Suprapubic skin (tissue), 4 donors: Measurements from ENCODE around the gene SBNO2. TPM values are rescaled to one million over a fixed set of nuclear protein-coding genes. Genes with fewer than 3 reads are reported as not detected.

ENCODE experiments used
- DNase-seq, 2 donors: peaks; one replicate each; pipeline ENCODE4 v3.0.0-alpha.2; 2019; ENCODE audit warnings: low spot score in 2 of 2
- H3K27ac ChIP-seq: fragments of 200-600 bp; sonication (generic); one replicate; pipeline ENCODE4 v1.5.1; 2019
- H3K27me3 ChIP-seq: fragments of 200-600 bp; sonication (generic); one replicate; pipeline ENCODE4 v1.5.1; 2019
- H3K36me3 ChIP-seq: fragments of 200-600 bp; sonication (generic); one replicate; pipeline ENCODE4 v1.5.1; 2019
- H3K4me1 ChIP-seq: fragments of 200-600 bp; sonication (generic); one replicate; pipeline ENCODE4 v1.5.1; 2019
- H3K4me3 ChIP-seq: fragments of 200-600 bp; sonication (generic); one replicate; pipeline ENCODE4 v1.5.1; 2019; ENCODE audit warnings: mild to moderate bottlenecking
- H3K9me3 ChIP-seq: fragments of 200-600 bp; sonication (generic); one replicate; pipeline ENCODE4 v1.5.1; 2019
- EP300 ChIP-seq: sonication (generic); formaldehyde crosslinking; IDR thresholded peaks from one replicate; pipeline ENCODE4 v1.6.1; 2017; ENCODE audit warnings: antibody characterized with exemption
- POLR2A ChIP-seq, 2 donors: fragments of 450-650 bp; IDR thresholded peaks; one replicate each; pipeline ENCODE4 v1.6.1; 2017; ENCODE audit warnings: antibody characterized with exemption in 2 of 2, mild to moderate bottlenecking in 2 of 2, moderate library complexity in 2 of 2
- POLR2AphosphoS5 ChIP-seq, 3 donors: sonication (generic); formaldehyde crosslinking; IDR thresholded peaks; one replicate each; pipeline ENCODE4 v1.6.1; 2017; ENCODE audit warnings: antibody characterized with exemption in 3 of 3
- WGBS: methylation state at CpG from one replicate; pipeline ENCODE4 v1.1.5; 2018; 5-methylcytosine and 5-hydroxymethylcytosine counted together
- total RNA-seq, 4 donors: library from RNA; depleted of rRNA; stranded (reverse); fragments of >200 nt; gene quantifications; one replicate each; pipeline ENCODE4 v1.1.0, GENCODE V29; 2016
- TF ChIP-seq, protein P1 (sequence below), 2 donors: fragments of 200-600 bp in 1 of 2; fragments of 450-650 bp in 1 of 2; sonication (generic) in 1 of 2; IDR thresholded peaks; one replicate each; pipeline ENCODE4 v1.5.1; 2016 to 2019; ENCODE audit warnings: antibody characterized with exemption in 2 of 2, mild to moderate bottlenecking in 1 of 2, moderate library complexity in 1 of 2

Gene SBNO2
- total RNA-seq, 4 donors from 2014 or later = 36.7 to 58.9 (median 45.5) TPM

GRCh38 chr19:1111641-1112267, 62.3 kb downstream of the SBNO2 start:
- peaks cover 89% of the 10 kb centered on the region for H3K36me3 ChIP-seq
- WGBS = 63% methylated on average over 12 of the region's 18 CpGs
- peaks cover 45% of the 10 kb centered on the region for H3K4me1 ChIP-seq
- no peak for DNase-seq
- no peaks in the 10 kb centered on the region for H3K9me3 ChIP-seq
- H3K27me3 ChIP-seq = no peaks in the 10 kb centered on the region
- no peak for TF ChIP-seq POLR2AphosphoS5 (IDR thresholded peaks at IDR 0.05)
- no peak for TF ChIP-seq EP300
- no peak for TF ChIP-seq POLR2A (IDR thresholded peaks at IDR 0.05)
- TF ChIP-seq, protein P1, sequence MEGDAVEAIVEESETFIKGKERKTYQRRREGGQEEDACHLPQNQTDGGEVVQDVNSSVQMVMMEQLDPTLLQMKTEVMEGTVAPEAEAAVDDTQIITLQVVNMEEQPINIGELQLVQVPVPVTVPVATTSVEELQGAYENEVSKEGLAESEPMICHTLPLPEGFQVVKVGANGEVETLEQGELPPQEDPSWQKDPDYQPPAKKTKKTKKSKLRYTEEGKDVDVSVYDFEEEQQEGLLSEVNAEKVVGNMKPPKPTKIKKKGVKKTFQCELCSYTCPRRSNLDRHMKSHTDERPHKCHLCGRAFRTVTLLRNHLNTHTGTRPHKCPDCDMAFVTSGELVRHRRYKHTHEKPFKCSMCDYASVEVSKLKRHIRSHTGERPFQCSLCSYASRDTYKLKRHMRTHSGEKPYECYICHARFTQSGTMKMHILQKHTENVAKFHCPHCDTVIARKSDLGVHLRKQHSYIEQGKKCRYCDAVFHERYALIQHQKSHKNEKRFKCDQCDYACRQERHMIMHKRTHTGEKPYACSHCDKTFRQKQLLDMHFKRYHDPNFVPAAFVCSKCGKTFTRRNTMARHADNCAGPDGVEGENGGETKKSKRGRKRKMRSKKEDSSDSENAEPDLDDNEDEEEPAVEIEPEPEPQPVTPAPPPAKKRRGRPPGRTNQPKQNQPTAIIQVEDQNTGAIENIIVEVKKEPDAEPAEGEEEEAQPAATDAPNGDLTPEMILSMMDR (IDR thresholded peaks at IDR 0.05) = no peak
- peak overlapping the region; percentile 65 for H3K27ac ChIP-seq
- no peak overlapping the region for H3K4me3 ChIP-seq

GRCh38 chr19:1110809-1111640, 63.0 kb downstream of the SBNO2 start:
- Histone ChIP-seq H3K4me3 (no peak overlapping the region), H3K9me3 (no peaks in the 10 kb centered on the region), H3K4me1 (peaks cover 52% of the 10 kb centered on the region), H3K27ac (peak overlapping the region; percentile 65), H3K36me3 (peaks cover 89% of the 10 kb centered on the region), H3K27me3 (no peaks in the 10 kb centered on the region)
- TF ChIP-seq POLR2A (IDR thresholded peaks at IDR 0.05) = no peak
- TF ChIP-seq, protein P1 (IDR thresholded peaks at IDR 0.05) = no peak
- no peak for TF ChIP-seq EP300
- no peak for DNase-seq
- 81% methylated on average over 9 of the region's 18 CpGs for WGBS

DNA sequence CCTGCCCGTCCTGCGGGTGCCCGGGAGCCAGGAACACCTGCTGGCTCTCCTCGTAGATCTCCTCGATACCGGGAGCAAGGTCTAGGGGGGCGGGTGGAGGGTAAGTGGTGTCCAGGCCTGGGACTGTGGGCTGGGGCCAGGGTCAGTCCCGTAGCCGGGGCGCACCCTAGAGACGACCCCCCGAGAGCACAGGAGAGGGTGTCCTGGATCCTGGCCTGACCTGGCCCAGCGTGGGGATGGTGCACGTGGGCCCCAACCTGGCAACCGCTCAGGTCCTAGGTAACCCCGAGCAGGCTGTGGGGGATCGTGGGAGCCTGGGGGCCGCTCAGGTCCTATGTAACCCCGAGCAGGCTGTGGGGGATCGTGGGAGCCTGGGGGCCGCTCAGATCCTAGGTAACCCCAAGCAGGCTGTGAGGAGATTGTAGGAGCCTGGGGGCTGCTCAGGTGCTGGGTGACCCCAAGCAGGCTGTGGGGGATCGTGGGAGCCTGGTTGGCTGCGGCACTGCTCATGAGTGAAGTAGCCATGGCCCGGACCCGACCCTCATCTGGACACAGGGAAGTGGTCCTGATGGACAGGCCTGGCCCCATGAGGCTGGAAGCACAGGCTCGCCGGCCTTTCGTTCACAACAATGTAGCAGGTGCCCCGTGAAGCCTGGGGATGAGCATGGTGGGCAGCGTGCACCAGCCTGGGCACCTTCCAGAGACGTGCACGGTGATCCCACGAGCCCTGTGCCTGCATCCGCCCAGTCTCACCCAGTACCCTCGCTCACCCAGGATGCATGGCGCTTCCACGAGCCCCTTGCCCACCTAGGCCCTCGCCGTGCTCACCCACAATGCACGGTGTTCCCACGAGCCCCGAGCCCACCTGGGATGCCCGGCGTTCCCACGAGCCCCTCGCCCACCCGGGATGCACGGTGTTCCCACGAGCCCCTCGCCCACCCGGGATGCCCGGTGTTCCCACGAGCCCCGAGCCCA, 64.1 kb downstream of the SBNO2 start:
- TF ChIP-seq POLR2A (IDR thresholded peaks at IDR 0.05) (no peak), EP300 (no peak), POLR2AphosphoS5 (IDR thresholded peaks at IDR 0.05) (no peak)
- TF ChIP-seq, protein P1 (IDR thresholded peaks at IDR 0.05) = no peak
- no peaks in the 10 kb centered on the region for H3K27me3 ChIP-seq
- H3K4me1 ChIP-seq = peaks cover 63% of the 10 kb centered on the region
- H3K4me3 ChIP-seq = no peak overlapping the region
- H3K9me3 ChIP-seq = no peaks in the 10 kb centered on the region
- H3K27ac ChIP-seq = no peak overlapping the region
- DNase-seq = no peak
- WGBS = 91% methylated on average over 22 of the region's 54 CpGs
- H3K36me3 ChIP-seq = peaks cover 83% of the 10 kb centered on the region

DNA sequence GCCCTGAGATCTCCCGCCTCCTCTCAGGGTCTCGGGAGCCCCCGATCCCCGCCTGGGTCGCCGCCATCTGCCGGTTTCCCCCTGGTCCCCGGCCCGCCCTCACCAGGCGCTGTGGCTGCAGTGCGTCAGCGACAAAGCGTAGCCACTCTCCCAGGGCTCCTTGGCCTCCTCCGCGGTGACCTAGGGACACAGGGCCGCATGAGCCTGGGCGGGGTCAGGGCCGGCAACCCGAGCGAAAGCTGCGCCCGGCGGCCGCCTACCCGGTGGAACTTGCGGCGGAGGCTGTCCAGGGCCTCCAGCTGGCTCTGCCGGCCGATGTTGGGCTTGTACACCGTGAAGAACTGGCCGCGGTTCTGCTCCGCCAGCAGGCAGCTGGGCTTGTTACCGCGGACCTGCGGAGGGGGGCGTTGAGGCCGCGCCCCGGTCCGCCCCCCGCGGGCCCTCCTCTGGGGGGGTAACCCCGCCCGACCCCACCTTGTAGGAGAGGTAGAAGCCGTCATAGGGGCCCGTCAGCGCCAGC, 65.0 kb downstream of the SBNO2 start:
- H3K36me3 ChIP-seq = peaks cover 75% of the 10 kb centered on the region
- no peaks in the 10 kb centered on the region for H3K9me3 ChIP-seq
- no peak overlapping the region for H3K4me3 ChIP-seq
- TF ChIP-seq POLR2AphosphoS5 (IDR thresholded peaks at IDR 0.05) = no peak
- TF ChIP-seq, protein P1 (IDR thresholded peaks at IDR 0.05) = no peak
- no peak for TF ChIP-seq POLR2A (IDR thresholded peaks at IDR 0.05)
- TF ChIP-seq EP300 = no peak
- no peaks in the 10 kb centered on the region for H3K27me3 ChIP-seq
- no peak overlapping the region for H3K27ac ChIP-seq
- H3K4me1 ChIP-seq = peaks cover 65% of the 10 kb centered on the region
- 95% methylated on average over 10 of the region's 48 CpGs for WGBS
- no peak for DNase-seq
